ENCODE data around the gene XIAP.
A peak's percentile ranks its signal among the peaks of the same experiment; 100 is the strongest.
"Not testable (repeated sequence)": the region's sequence is repeated elsewhere in the genome, so short reads cannot be mapped to it uniquely, and the experiment has no call there.

XIAP gene

GRCh38 chrX:123918106-123918721 lies 58.4 kb downstream of the XIAP start:
- Histone ChIP-seq H3K4me3 (ENCODE audit: low read length) (no peak overlapping the region), H3K27ac (ENCODE audit: low read depth, low read length) (no peak overlapping the region), H3K4me1 (ENCODE audit: insufficient read depth, low read length) (no peaks in the 10 kb centered on the region), H3K9ac (ENCODE audit: low read depth, low read length) (no peak overlapping the region), H3K27me3 (ENCODE audit: insufficient read depth, low read length) (no peaks in the 10 kb centered on the region), H3K9me3 (ENCODE audit: insufficient read depth, low read depth, low read length) (no peaks in the 10 kb centered on the region), H3K36me3 (ENCODE audit: insufficient read depth, low read length) (no peaks in the 10 kb centered on the region)
- WGBS, result 94% methylated on average over 3 of the region's 4 CpGs

- no peak overlapping the region for H3K27ac ChIP-seq (ENCODE audit: low read depth, low read length)
- H3K36me3 ChIP-seq (ENCODE audit: insufficient read depth, low read length), result no peaks in the 10 kb centered on the region
- no peaks in the 10 kb centered on the region for H3K27me3 ChIP-seq (ENCODE audit: insufficient read depth, low read length)
- H3K4me1 ChIP-seq (ENCODE audit: insufficient read depth, low read length), result 0 out of 2 replicates have a peak, but pooled peaks cover 3% of the 10 kb centered on the region
- H3K9ac ChIP-seq (ENCODE audit: low read depth, low read length), result no peak overlapping the region
- no CpG with 5 or more reads among the region's 1 CpG for WGBS
- no peak overlapping the region for H3K4me3 ChIP-seq (ENCODE audit: low read length)
- no peaks in the 10 kb centered on the region for H3K9me3 ChIP-seq (ENCODE audit: insufficient read depth, low read depth, low read length)
These were observed 60.4 kb downstream of the XIAP start for GRCh38 chrX:123920105-123920785.

GRCh38 chrX:123923211-123923610 lies 63.4 kb downstream of the XIAP start:
- Histone ChIP-seq H3K9me3 (ENCODE audit: insufficient read depth, low read depth, low read length) (no peaks in the 10 kb centered on the region), H3K27me3 (ENCODE audit: insufficient read depth, low read length) (no peaks in the 10 kb centered on the region), H3K27ac (ENCODE audit: low read depth, low read length) (no peak overlapping the region), H3K36me3 (ENCODE audit: insufficient read depth, low read length) (no peaks in the 10 kb centered on the region), H3K4me1 (ENCODE audit: insufficient read depth, low read length) (0 out of 2 replicates have a peak, but pooled peaks cover 3% of the 10 kb centered on the region), H3K4me3 (ENCODE audit: low read length) (no peak overlapping the region), H3K9ac (ENCODE audit: low read depth, low read length) (no peak overlapping the region)
- WGBS, result 100% methylated on average over 1 of the region's 2 CpGs

- Histone ChIP-seq H3K4me3 (ENCODE audit: low read length) (no peak overlapping the region), H3K4me1 (ENCODE audit: insufficient read depth, low read length) (0 out of 2 replicates have a peak, but pooled peaks cover 3% of the 10 kb centered on the region), H3K9ac (ENCODE audit: low read depth, low read length) (no peak overlapping the region), H3K27ac (ENCODE audit: low read depth, low read length) (peak overlapping the region; percentile 85; the same call in 1 of the 2 replicates), H3K36me3 (ENCODE audit: insufficient read depth, low read length) (no peaks in the 10 kb centered on the region), H3K9me3 (ENCODE audit: insufficient read depth, low read depth, low read length) (no peaks in the 10 kb centered on the region), H3K27me3 (ENCODE audit: insufficient read depth, low read length) (no peaks in the 10 kb centered on the region)
- WGBS, result 20% methylated on average over 1 of the region's 1 CpG
These were observed 64.3 kb downstream of the XIAP start for GRCh38 chrX:123924186-123924585.

- no peaks in the 10 kb centered on the region for H3K27me3 ChIP-seq (ENCODE audit: insufficient read depth, low read length)
- H3K9me3 ChIP-seq (ENCODE audit: insufficient read depth, low read depth, low read length), result no peaks in the 10 kb centered on the region
- H3K9ac ChIP-seq (ENCODE audit: low read depth, low read length), result no peak overlapping the region
- H3K36me3 ChIP-seq (ENCODE audit: insufficient read depth, low read length), result no peaks in the 10 kb centered on the region
- no peak overlapping the region for H3K27ac ChIP-seq (ENCODE audit: low read depth, low read length)
- 0 out of 2 replicates have a peak, but pooled peaks cover 3% of the 10 kb centered on the region for H3K4me1 ChIP-seq (ENCODE audit: insufficient read depth, low read length)
- no peak overlapping the region for H3K4me3 ChIP-seq (ENCODE audit: low read length)
- 85% methylated on average over 2 of the region's 2 CpGs for WGBS
These were observed 68.0 kb downstream of the XIAP start for GRCh38 chrX:123927845-123928244.

GRCh38 chrX:123932055-123932454 lies 72.2 kb downstream of the XIAP start:
- 83% methylated on average over 1 of the region's 2 CpGs for WGBS
- H3K27ac ChIP-seq (ENCODE audit: low read depth, low read length); H3K4me3 ChIP-seq (ENCODE audit: low read length); H3K9me3 ChIP-seq (ENCODE audit: insufficient read depth, low read depth, low read length); H3K27me3 ChIP-seq (ENCODE audit: insufficient read depth, low read length); H3K4me1 ChIP-seq (ENCODE audit: insufficient read depth, low read length); H3K9ac ChIP-seq (ENCODE audit: low read depth, low read length); H3K36me3 ChIP-seq (ENCODE audit: insufficient read depth, low read length): not testable (repeated sequence)

- Histone ChIP-seq H3K4me1 (ENCODE audit: insufficient read depth, low read length) (no peaks in the 10 kb centered on the region), H3K9me3 (ENCODE audit: insufficient read depth, low read depth, low read length) (no peaks in the 10 kb centered on the region), H3K4me3 (ENCODE audit: low read length) (no peak overlapping the region), H3K36me3 (ENCODE audit: insufficient read depth, low read length) (no peaks in the 10 kb centered on the region), H3K27ac (ENCODE audit: low read depth, low read length) (no peak overlapping the region), H3K9ac (ENCODE audit: low read depth, low read length) (no peak overlapping the region), H3K27me3 (ENCODE audit: insufficient read depth, low read length) (no peaks in the 10 kb centered on the region)
- no CpG with 5 or more reads among the region's 1 CpG for WGBS
These were observed 83.2 kb downstream of the XIAP start for GRCh38 chrX:123943074-123943473.

GRCh38 chrX:123943488-123943887 lies 83.6 kb downstream of the XIAP start:
- no peak overlapping the region for H3K9ac ChIP-seq (ENCODE audit: low read depth, low read length)
- H3K4me1 ChIP-seq (ENCODE audit: insufficient read depth, low read length), result no peaks in the 10 kb centered on the region
- H3K27me3 ChIP-seq (ENCODE audit: insufficient read depth, low read length), result no peaks in the 10 kb centered on the region
- H3K9me3 ChIP-seq (ENCODE audit: insufficient read depth, low read depth, low read length), result no peaks in the 10 kb centered on the region
- no peak overlapping the region for H3K27ac ChIP-seq (ENCODE audit: low read depth, low read length)
- H3K36me3 ChIP-seq (ENCODE audit: insufficient read depth, low read length), result no peaks in the 10 kb centered on the region
- no peak overlapping the region for H3K4me3 ChIP-seq (ENCODE audit: low read length)
- 56% methylated on average over 1 of the region's 2 CpGs for WGBS

GRCh38 chrX:123949846-123950245 lies 90.0 kb downstream of the XIAP start:
- WGBS, result 95% methylated on average over 2 of the region's 2 CpGs

GRCh38 chrX:123959281-123960063 lies 99.6 kb downstream of the XIAP start:
- H3K27ac ChIP-seq (ENCODE audit: low read depth, low read length), result peak overlapping the region; percentile 68; the same call in 1 of the 2 replicates
- peak overlapping the region; percentile 78 for H3K9ac ChIP-seq (ENCODE audit: low read depth, low read length)
- H3K4me3 ChIP-seq (ENCODE audit: low read length), result peak overlapping the region; percentile 83
- H3K9me3 ChIP-seq (ENCODE audit: insufficient read depth, low read depth, low read length), result no peaks in the 10 kb centered on the region
- 0 out of 2 replicates have a peak, but pooled peaks cover 4% of the 10 kb centered on the region for H3K4me1 ChIP-seq (ENCODE audit: insufficient read depth, low read length)
- H3K36me3 ChIP-seq (ENCODE audit: insufficient read depth, low read length), result no peaks in the 10 kb centered on the region
- no peaks in the 10 kb centered on the region for H3K27me3 ChIP-seq (ENCODE audit: insufficient read depth, low read length)
- 3% methylated on average over 31 of the region's 35 CpGs for WGBS

More at GRCh38 chrX:123949846-123950245, 90.0 kb downstream of the XIAP start:
- H3K4me3 ChIP-seq (ENCODE audit: low read length), result no peak overlapping the region
- H3K4me1 ChIP-seq (ENCODE audit: insufficient read depth, low read length), result no peaks in the 10 kb centered on the region
- no peak overlapping the region for H3K27ac ChIP-seq (ENCODE audit: low read depth, low read length)
- no peak overlapping the region for H3K9ac ChIP-seq (ENCODE audit: low read depth, low read length)
- H3K36me3 ChIP-seq (ENCODE audit: insufficient read depth, low read length), result no peaks in the 10 kb centered on the region
- H3K27me3 ChIP-seq (ENCODE audit: insufficient read depth, low read length), result no peaks in the 10 kb centered on the region
- H3K9me3 ChIP-seq (ENCODE audit: insufficient read depth, low read depth, low read length), result no peaks in the 10 kb centered on the region

GRCh38 chrX:123960956-123961267 lies 101.1 kb downstream of the XIAP start:
- Histone ChIP-seq H3K9ac (ENCODE audit: low read depth, low read length) (peak overlapping the region; percentile 100), H3K4me1 (ENCODE audit: insufficient read depth, low read length) (0 out of 2 replicates have a peak, but pooled peaks cover 4% of the 10 kb centered on the region), H3K9me3 (ENCODE audit: insufficient read depth, low read depth, low read length) (no peaks in the 10 kb centered on the region), H3K4me3 (ENCODE audit: low read length) (peak overlapping the region; percentile 99), H3K36me3 (ENCODE audit: insufficient read depth, low read length) (no peaks in the 10 kb centered on the region), H3K27ac (ENCODE audit: low read depth, low read length) (peak overlapping the region; percentile 100), H3K27me3 (ENCODE audit: insufficient read depth, low read length) (no peaks in the 10 kb centered on the region)
- WGBS, result 0% methylated on average over 9 of the region's 13 CpGs
